HG03565 (cell line): Measurements from ENCODE around the gene DPP4.

Source experiments
- ATAC-seq: cut with Tn5 transposase; IDR thresholded peaks from one replicate; pipeline ENCODE4 v1.9.1; 2021; ENCODE audit warnings: mild to moderate bottlenecking, moderate library complexity; ENCODE audit not compliant: unreplicated experiment

DPP4 gene

GRCh38 chr2:162085090-162085891 lies 11.3 kb upstream of the DPP4 start:
- ATAC-seq: no peak

- ATAC-seq: no peak
These were observed 10.5 kb upstream of the DPP4 start for GRCh38 chr2:162084536-162084935.

- no peak for ATAC-seq
These were observed 8.7 kb upstream of the DPP4 start for GRCh38 chr2:162082681-162083080.

GRCh38 chr2:162082036-162082435 lies 8.0 kb upstream of the DPP4 start:
- no peak for ATAC-seq

GRCh38 chr2:162079514-162079913 lies 5.5 kb upstream of the DPP4 start:
- no peak for ATAC-seq

- ATAC-seq: no peak
These were observed 1.7 kb upstream of the DPP4 start for GRCh38 chr2:162075689-162076132.

- no peak for ATAC-seq
These were observed 1.1 kb upstream of the DPP4 start for GRCh38 chr2:162074928-162075688.

GRCh38 chr2:162074632-162074895 lies 549 bp upstream of the DPP4 start:
- no peak for ATAC-seq

- ATAC-seq: no peak
These were observed 783 bp downstream of the DPP4 start for GRCh38 chr2:162072976-162073887.

- ATAC-seq: peak; percentile 62
These were observed 1.8 kb downstream of the DPP4 start for GRCh38 chr2:162072181-162072702.

GRCh38 chr2:162071001-162071400 lies 3.0 kb downstream of the DPP4 start:
- ATAC-seq: no peak

GRCh38 chr2:162070228-162070936 lies 3.6 kb downstream of the DPP4 start:
- ATAC-seq: no peak

- no peak for ATAC-seq
These were observed 4.6 kb downstream of the DPP4 start for GRCh38 chr2:162069267-162069903.

- no peak for ATAC-seq
These were observed 6.4 kb downstream of the DPP4 start for GRCh38 chr2:162067596-162067995.

- no peak for ATAC-seq
These were observed 8.2 kb downstream of the DPP4 start for GRCh38 chr2:162065767-162066166.

GRCh38 chr2:162063899-162064298 lies 10.1 kb downstream of the DPP4 start:
- peak; percentile 30 for ATAC-seq

GRCh38 chr2:162063281-162063680 lies 10.7 kb downstream of the DPP4 start:
- no peak for ATAC-seq

GRCh38 chr2:162062559-162062958 lies 11.5 kb downstream of the DPP4 start:
- peak; percentile 26 for ATAC-seq

GRCh38 chr2:162061021-162061420 lies 13.0 kb downstream of the DPP4 start:
- ATAC-seq: no peak

GRCh38 chr2:162060532-162060931 lies 13.5 kb downstream of the DPP4 start:
- ATAC-seq: no peak
